HepG2 (cell line): Measurements from ENCODE around the gene NEURL2. TPM values are rescaled to one million over a fixed set of nuclear protein-coding genes. Genes with fewer than 3 reads are reported as not detected.
A peak's percentile ranks its signal among the peaks of the same experiment; 100 is the strongest.

Experiments used
- ELF3 ChIP-seq: IDR thresholded peaks from 2 replicates; pipeline ENCODE4 v1.6.1; 2016; ENCODE audit warnings: missing genetic modification reagents, missing compliant biosample characterization
- NR1H2 ChIP-seq: sonication (generic); formaldehyde crosslinking; IDR thresholded peaks from 2 replicates; pipeline ENCODE4 v1.8.1; 2022; ENCODE audit warnings: low read depth, missing genetic modification reagents, borderline replicate concordance
- PAF1 ChIP-seq: IDR thresholded peaks from 2 replicates; pipeline ENCODE4 v1.6.1; 2016; ENCODE audit warnings: missing genetic modification reagents, missing compliant biosample characterization
- SMAD9 ChIP-seq: sonication (generic); formaldehyde crosslinking; IDR thresholded peaks from 2 replicates; pipeline ENCODE4 v1.5.1; 2020; ENCODE audit warnings: mild to moderate bottlenecking, missing genetic modification reagents
- XBP1 ChIP-seq: sonication (generic); formaldehyde crosslinking; IDR thresholded peaks from 2 replicates; pipeline ENCODE4 v1.5.0; 2020; ENCODE audit warnings: missing genetic modification reagents
- XRCC5 ChIP-seq: fragments of 200-400 bp; formaldehyde crosslinking; optimal IDR thresholded peaks from 2 replicates; pipeline ENCODE3; 2017; ENCODE audit warnings: mild to moderate bottlenecking, low read length
- ZMYM3 ChIP-seq: sonication (generic); formaldehyde crosslinking; IDR thresholded peaks from 2 replicates; pipeline ENCODE4 v1.5.1; 2020; ENCODE audit warnings: mild to moderate bottlenecking, missing genetic modification reagents
- ZNF543 ChIP-seq: sonication (generic); formaldehyde crosslinking; IDR thresholded peaks from 2 replicates; pipeline ENCODE4 v1.4.0; 2020; ENCODE audit warnings: mild to moderate bottlenecking, missing genetic modification reagents
- ZNF672 ChIP-seq: sonication (generic); formaldehyde crosslinking; IDR thresholded peaks from 2 replicates; pipeline ENCODE4 v1.8.1; 2022; ENCODE audit warnings: missing genetic modification reagents
- polyA plus RNA-seq, 8 experiments: library from polyadenylated mRNA; depleted of rRNA in 3 of 8; stranded (reverse) in 7 of 8; unstranded in 1 of 8; fragments of >200 nt; fragmentation: Illumina TruSeq in 4 of 8; extraction: Trizol in 4 of 8; gene quantifications; 2 replicates each; pipeline versions ENCODE4 v1.2.1 to v1.2.3, GENCODE V29; 2011 to 2016; ENCODE audit warnings: low read depth in 4 of 8, missing spikeins in 1 of 8, mixed read lengths in 1 of 8; ENCODE audit not compliant: insufficient read depth in 1 of 8
- total RNA-seq, 5 experiments: library from RNA; depleted of rRNA; stranded (reverse); fragments of >200 nt; fragmentation: Illumina TruSeq; extraction: Trizol; gene quantifications; 2 replicates each; pipeline ENCODE4 v1.2.3, GENCODE V29; 2016; ENCODE audit warnings: low read depth in 1 of 5
- TF ChIP-seq, protein P1 (sequence below): sonication (generic); formaldehyde crosslinking; IDR thresholded peaks from 2 replicates; pipeline ENCODE4 v1.5.0; 2020; ENCODE audit warnings: mild to moderate bottlenecking, missing genetic modification reagents
- TF ChIP-seq, protein P2 (sequence below), 2 experiments: sonication (generic) in 1 of 2; formaldehyde crosslinking in 1 of 2; IDR thresholded peaks; 2 replicates each; pipeline versions ENCODE4 v1.4.0 to v1.6.1; 2016 to 2020; ENCODE audit warnings: borderline replicate concordance in 1 of 2, low read depth in 1 of 2, mild to moderate bottlenecking in 1 of 2, missing genetic modification reagents in 1 of 2
- TF ChIP-seq, protein P3 (sequence below): sonication (generic); formaldehyde crosslinking; IDR thresholded peaks from 2 replicates; pipeline ENCODE4 v1.4.0; 2020; ENCODE audit warnings: missing genetic modification reagents, borderline replicate concordance
- TF ChIP-seq, protein P4 (sequence below): sonication (generic); formaldehyde crosslinking; IDR thresholded peaks from 2 replicates; pipeline ENCODE4 v1.5.0; 2020; ENCODE audit warnings: mild to moderate bottlenecking, missing genetic modification reagents, borderline replicate concordance

NEURL2 gene
- total and polyA plus RNA-seq, 2 of the 13 experiments (the other 11 are each of a cell fraction or from before 2014, with no cell fraction given) = 7.2 to 9.7 TPM

DNA sequence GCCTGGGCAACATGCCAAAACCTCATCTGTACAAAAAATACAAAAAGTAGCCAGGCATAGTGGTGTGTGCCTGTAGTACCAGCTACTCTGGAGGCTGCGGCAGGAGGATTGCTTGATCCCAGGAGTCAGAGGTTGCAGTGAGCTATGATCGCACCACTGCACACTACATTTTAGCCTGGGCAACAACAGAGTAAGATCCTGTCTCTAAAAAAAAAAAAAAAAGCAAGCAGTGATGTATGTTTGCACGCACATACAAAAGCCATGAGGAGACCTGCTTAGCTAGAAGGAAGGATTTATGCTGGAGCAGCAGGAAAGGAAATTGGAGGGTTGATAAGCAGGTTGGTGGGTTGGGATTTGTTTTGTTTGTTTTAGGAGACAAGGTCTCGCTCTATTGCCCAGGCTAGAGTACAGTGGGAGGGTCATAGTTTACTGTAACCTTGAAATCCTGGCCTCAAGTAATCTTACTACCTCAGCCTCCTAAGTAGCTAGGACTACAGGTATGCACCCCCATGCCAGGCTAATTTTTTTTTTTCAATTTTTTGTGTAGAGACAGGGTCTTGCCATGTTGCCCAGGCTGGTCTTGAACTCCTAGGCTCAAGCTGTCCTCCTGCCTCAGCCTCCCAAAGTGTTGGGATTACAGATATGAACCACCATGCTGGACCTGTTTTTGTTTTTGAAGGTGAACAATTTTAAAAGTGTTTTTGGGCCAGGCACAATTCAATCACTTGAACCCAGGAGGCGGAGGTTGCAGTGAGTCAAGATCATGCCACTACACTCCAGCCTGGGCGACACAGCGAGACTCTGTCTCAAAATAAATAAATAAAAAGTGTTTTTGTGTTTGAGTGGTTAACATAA is 29.6 kb downstream of the NEURL2 start (continued):
- TF ChIP-seq, protein P1, sequence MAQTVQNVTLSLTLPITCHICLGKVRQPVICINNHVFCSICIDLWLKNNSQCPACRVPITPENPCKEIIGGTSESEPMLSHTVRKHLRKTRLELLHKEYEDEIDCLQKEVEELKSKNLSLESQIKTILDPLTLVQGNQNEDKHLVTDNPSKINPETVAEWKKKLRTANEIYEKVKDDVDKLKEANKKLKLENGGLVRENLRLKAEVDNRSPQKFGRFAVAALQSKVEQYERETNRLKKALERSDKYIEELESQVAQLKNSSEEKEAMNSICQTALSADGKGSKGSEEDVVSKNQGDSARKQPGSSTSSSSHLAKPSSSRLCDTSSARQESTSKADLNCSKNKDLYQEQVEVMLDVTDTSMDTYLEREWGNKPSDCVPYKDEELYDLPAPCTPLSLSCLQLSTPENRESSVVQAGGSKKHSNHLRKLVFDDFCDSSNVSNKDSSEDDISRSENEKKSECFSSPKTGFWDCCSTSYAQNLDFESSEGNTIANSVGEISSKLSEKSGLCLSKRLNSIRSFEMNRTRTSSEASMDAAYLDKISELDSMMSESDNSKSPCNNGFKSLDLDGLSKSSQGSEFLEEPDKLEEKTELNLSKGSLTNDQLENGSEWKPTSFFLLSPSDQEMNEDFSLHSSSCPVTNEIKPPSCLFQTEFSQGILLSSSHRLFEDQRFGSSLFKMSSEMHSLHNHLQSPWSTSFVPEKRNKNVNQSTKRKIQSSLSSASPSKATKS (CRISPR knock-in tag) = no peak
- TF ChIP-seq XRCC5 (peak; percentile 17), SMAD9 (CRISPR knock-in tag) (no peak), NR1H2 (CRISPR knock-in tag) (0 out of 2 replicates have a peak, but pooled peaks have one; percentile 44), ELF3 (0 out of 2 replicates have a peak, but pooled peaks have one; percentile 32), ZNF543 (no peak), XBP1 (CRISPR knock-in tag) (no peak), PAF1 (CRISPR knock-in tag) (no peak), ZMYM3 (CRISPR knock-in tag) (peak; percentile 73; the same call in 1 of the 2 replicates), ZNF672 (CRISPR knock-in tag) (no peak)
- TF ChIP-seq, protein P2, sequence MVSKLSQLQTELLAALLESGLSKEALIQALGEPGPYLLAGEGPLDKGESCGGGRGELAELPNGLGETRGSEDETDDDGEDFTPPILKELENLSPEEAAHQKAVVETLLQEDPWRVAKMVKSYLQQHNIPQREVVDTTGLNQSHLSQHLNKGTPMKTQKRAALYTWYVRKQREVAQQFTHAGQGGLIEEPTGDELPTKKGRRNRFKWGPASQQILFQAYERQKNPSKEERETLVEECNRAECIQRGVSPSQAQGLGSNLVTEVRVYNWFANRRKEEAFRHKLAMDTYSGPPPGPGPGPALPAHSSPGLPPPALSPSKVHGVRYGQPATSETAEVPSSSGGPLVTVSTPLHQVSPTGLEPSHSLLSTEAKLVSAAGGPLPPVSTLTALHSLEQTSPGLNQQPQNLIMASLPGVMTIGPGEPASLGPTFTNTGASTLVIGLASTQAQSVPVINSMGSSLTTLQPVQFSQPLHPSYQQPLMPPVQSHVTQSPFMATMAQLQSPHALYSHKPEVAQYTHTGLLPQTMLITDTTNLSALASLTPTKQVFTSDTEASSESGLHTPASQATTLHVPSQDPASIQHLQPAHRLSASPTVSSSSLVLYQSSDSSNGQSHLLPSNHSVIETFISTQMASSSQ (IDR thresholded peaks at IDR 0.05; ENCODE audit: low read depth) = no peak
- TF ChIP-seq, protein P2 (CRISPR knock-in tag; IDR thresholded peaks at IDR 0.05; ENCODE audit: borderline replicate concordance) = no peak
- TF ChIP-seq, protein P3, sequence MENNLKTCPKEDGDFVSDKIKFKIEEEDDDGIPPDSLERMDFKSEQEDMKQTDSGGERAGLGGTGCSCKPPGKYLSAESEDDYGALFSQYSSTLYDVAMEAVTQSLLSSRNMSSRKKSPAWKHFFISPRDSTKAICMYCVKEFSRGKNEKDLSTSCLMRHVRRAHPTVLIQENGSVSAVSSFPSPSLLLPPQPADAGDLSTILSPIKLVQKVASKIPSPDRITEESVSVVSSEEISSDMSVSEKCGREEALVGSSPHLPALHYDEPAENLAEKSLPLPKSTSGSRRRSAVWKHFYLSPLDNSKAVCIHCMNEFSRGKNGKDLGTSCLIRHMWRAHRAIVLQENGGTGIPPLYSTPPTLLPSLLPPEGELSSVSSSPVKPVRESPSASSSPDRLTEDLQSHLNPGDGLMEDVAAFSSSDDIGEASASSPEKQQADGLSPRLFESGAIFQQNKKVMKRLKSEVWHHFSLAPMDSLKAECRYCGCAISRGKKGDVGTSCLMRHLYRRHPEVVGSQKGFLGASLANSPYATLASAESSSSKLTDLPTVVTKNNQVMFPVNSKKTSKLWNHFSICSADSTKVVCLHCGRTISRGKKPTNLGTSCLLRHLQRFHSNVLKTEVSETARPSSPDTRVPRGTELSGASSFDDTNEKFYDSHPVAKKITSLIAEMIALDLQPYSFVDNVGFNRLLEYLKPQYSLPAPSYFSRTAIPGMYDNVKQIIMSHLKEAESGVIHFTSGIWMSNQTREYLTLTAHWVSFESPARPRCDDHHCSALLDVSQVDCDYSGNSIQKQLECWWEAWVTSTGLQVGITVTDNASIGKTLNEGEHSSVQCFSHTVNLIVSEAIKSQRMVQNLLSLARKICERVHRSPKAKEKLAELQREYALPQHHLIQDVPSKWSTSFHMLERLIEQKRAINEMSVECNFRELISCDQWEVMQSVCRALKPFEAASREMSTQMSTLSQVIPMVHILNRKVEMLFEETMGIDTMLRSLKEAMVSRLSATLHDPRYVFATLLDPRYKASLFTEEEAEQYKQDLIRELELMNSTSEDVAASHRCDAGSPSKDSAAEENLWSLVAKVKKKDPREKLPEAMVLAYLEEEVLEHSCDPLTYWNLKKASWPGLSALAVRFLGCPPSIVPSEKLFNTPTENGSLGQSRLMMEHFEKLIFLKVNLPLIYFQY (CRISPR knock-in tag) = no peak
- TF ChIP-seq, protein P4, sequence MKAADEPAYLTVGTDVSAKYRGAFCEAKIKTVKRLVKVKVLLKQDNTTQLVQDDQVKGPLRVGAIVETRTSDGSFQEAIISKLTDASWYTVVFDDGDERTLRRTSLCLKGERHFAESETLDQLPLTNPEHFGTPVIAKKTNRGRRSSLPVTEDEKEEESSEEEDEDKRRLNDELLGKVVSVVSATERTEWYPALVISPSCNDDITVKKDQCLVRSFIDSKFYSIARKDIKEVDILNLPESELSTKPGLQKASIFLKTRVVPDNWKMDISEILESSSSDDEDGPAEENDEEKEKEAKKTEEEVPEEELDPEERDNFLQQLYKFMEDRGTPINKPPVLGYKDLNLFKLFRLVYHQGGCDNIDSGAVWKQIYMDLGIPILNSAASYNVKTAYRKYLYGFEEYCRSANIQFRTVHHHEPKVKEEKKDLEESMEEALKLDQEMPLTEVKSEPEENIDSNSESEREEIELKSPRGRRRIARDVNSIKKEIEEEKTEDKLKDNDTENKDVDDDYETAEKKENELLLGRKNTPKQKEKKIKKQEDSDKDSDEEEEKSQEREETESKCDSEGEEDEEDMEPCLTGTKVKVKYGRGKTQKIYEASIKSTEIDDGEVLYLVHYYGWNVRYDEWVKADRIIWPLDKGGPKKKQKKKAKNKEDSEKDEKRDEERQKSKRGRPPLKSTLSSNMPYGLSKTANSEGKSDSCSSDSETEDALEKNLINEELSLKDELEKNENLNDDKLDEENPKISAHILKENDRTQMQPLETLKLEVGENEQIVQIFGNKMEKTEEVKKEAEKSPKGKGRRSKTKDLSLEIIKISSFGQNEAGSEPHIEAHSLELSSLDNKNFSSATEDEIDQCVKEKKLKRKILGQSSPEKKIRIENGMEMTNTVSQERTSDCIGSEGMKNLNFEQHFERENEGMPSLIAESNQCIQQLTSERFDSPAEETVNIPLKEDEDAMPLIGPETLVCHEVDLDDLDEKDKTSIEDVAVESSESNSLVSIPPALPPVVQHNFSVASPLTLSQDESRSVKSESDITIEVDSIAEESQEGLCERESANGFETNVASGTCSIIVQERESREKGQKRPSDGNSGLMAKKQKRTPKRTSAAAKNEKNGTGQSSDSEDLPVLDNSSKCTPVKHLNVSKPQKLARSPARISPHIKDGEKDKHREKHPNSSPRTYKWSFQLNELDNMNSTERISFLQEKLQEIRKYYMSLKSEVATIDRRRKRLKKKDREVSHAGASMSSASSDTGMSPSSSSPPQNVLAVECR = 0 out of 2 replicates have a peak, but pooled peaks have one; percentile 27
